ENCODE results near the gene RP9. TPM values are rescaled to one million over a fixed set of nuclear protein-coding genes. Genes with fewer than 3 reads are reported as not detected.

RP9 gene
- total RNA-seq, 1 experiment from 2014 or later: 16.2 TPM

DNA sequence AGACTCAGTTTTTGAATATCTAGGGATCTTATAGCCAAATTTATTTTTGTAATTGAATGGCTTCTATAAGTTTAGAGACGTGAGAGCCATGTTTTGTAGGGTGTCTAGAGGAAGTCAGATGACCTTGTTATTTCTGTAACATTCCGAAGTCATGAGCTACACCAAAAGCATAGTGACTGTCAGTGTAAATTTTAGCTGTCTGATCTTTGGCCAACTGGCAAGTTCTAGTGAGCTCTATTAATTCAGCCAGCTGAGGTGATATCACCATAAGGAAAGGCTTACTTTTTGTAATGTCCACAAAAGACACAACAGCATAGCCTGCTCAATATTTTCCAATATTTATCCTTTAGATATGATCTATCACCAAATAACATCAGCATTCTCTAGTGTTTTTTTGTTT, 36.7 kb downstream of the RP9 start:
- Histone ChIP-seq H2BK120ac (ENCODE audit: low read depth, low read length, poor library complexity, severe bottlenecking) (no peak overlapping the region), H4K20me1 (ENCODE audit: control insufficient read depth, insufficient read depth, insufficient read length) (no peaks in the 10 kb centered on the region), H2BK20ac (ENCODE audit: low read depth, low read length, poor library complexity, severe bottlenecking) (no peak overlapping the region), H3K9me3 (ENCODE audit: control insufficient read depth, low read depth, low read length) (peaks cover 9% of the 10 kb centered on the region), H3K23ac (ENCODE audit: insufficient read length, low read depth, low read length) (no peak overlapping the region), H4K8ac (replicated peaks; ENCODE audit: insufficient read length, low read depth, low read length) (no peak overlapping the region), H3K27ac (ENCODE audit: insufficient read length, low read depth, low read length) (no peak overlapping the region), H4K91ac (ENCODE audit: insufficient read length, low read depth, low read length) (no peak overlapping the region), H3K18ac (ENCODE audit: insufficient read length, low read depth, low read length) (no peak overlapping the region), H3K27me3 (ENCODE audit: insufficient read depth, low read length) (no peaks in the 10 kb centered on the region), H2AK5ac (ENCODE audit: insufficient read length, low read length) (no peak overlapping the region), H3K14ac (ENCODE audit: insufficient read depth, low read length) (no peak overlapping the region), H3K9ac (ENCODE audit: extremely low read depth, insufficient read length, low read length) (no peak overlapping the region), H3K4me2 (ENCODE audit: insufficient read depth, insufficient read length, low read length) (no peak overlapping the region), H3T11ph (ENCODE audit: low read length) (no peak overlapping the region), H2BK5ac (ENCODE audit: insufficient read length, low read length) (no peak overlapping the region), H3K79me1 (ENCODE audit: insufficient read depth, low read depth, low read length, poor library complexity, severe bottlenecking) (no peaks in the 10 kb centered on the region), H3K4ac (ENCODE audit: low read depth, low read length) (no peak overlapping the region), H2AFZ (ENCODE audit: low read length) (no peak overlapping the region), H4K5ac (ENCODE audit: insufficient read length, low read depth, low read length) (no peak overlapping the region), H3K4me1 (ENCODE audit: insufficient read depth, low read length) (peaks cover 2% of the 10 kb centered on the region; the same call in 1 of the 2 replicates), H3K23me2 (ENCODE audit: insufficient read length, low read depth, low read length, poor library complexity, severe bottlenecking) (no peaks in the 10 kb centered on the region), H3K79me2 (ENCODE audit: insufficient read depth, low read length) (no peaks in the 10 kb centered on the region), H3K56ac (ENCODE audit: insufficient read length, low read depth, low read length) (no peak overlapping the region), H2BK12ac (ENCODE audit: insufficient read length, low read depth, low read length) (no peak overlapping the region), H2BK15ac (ENCODE audit: low read depth, low read length) (no peak overlapping the region)
- WGBS (ENCODE audit: extremely low coverage, insufficient read length, low lambda C conversion rate): no CpG with 5 or more reads among the region's 2 CpGs
- Mint-ChIP-seq H3K36me3 (ENCODE audit: insufficient read depth in 1 of 3, low read depth in 3 of 3) (peaks cover 3 to 14% (median 7%) of the 10 kb centered on the region in 3 experiments; a peak in 5 of 7 replicates), H3K4me3 (no peak overlapping the region), H3K4me1 (peaks cover 17 to 20% of the 10 kb centered on the region in 2 experiments), H3K9me3 (peaks cover 26 to 30% of the 10 kb centered on the region in 2 experiments), H3K27me3 (ENCODE audit: low read depth) (no peaks in the 10 kb centered on the region), H3K27ac (no peak overlapping the region)
- no peak for DNase-seq
- no peak for TF ChIP-seq CTCF (conservative IDR thresholded peaks at IDR 0.05)

All from H9 (cell line).